Mucosa of stomach (tissue), 1 donor: ENCODE measurements around the gene TMPRSS2.

Experiments used
- H3K27me3 ChIP-seq: one replicate; pipeline ENCODE4 v1.7.0; 2013; ENCODE audit warnings: mild to moderate bottlenecking, low read length; ENCODE audit not compliant: control insufficient read depth, insufficient read depth
- H3K36me3 ChIP-seq: one replicate; pipeline ENCODE4 v1.7.0; 2013; ENCODE audit warnings: low read length; ENCODE audit not compliant: control insufficient read depth, insufficient read depth
- H3K4me1 ChIP-seq: one replicate; pipeline ENCODE4 v1.7.0; 2013; ENCODE audit warnings: mild to moderate bottlenecking, low read length; ENCODE audit not compliant: control insufficient read depth, insufficient read depth
- H3K4me3 ChIP-seq: one replicate; pipeline ENCODE4 v1.7.0; 2013; ENCODE audit warnings: low read length
- H3K9ac ChIP-seq: one replicate; pipeline ENCODE4 v1.7.0; 2013; ENCODE audit warnings: mild to moderate bottlenecking, low read length, moderate library complexity
- H3K9me3 ChIP-seq: one replicate; pipeline ENCODE4 v1.7.0; 2013; ENCODE audit warnings: mild to moderate bottlenecking, low read length, moderate library complexity; ENCODE audit not compliant: control insufficient read depth
- donor health status: Pancreatic carcinoma.

TMPRSS2 gene

DNA sequence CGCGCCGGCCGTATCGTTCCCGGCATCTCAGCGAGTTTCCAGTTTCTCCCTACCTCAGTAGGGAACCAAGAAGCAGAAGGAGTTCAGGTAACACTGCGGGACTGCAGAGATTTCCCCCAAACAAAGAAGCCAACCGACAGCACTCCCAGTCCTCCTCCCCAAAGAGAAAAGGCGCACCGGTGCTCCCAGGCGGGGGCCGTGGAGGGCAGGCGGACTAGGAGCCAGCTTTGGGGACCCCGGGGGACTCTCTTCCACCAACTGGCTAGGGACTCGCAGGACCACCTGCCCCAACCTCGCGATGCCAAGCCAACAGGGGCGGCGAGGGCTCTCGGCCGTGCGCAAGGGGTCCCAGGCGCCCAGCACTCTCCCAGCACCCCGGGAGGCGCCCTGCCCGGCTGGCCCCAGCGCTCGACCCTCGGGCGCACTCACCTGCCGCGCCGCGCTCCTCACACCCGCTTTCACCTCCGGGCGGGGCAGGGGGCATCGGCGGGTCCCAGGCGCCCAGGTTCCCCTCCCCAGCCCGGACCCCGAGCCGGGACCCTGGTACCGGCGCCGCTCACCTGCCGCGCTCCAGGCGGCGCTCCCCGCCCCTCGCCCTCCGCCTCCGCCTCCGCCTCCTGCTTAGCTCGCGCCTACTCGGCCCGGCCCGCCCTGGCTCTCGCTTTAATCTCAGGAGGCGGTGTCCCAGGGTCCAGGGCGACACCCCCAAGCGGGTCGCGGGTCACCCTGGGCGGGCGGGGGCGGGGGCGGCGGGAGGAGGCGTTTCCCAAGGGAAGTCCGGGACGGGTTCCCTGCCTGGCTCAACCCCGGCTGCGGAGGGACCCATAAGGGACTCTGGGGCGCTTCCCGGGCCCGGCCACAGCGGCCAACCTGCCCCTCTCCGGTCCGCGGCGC, at the start of gene TMPRSS2:
Gene TMPRSS2 (minus strand): TSS at position 638 of the 894 bp plus-strand sequence. CDS start 10,025 bp downstream, outside the sequence.
- H3K4me3 ChIP-seq, result peak within 1 kb of the TSS; percentile 72

DNA sequence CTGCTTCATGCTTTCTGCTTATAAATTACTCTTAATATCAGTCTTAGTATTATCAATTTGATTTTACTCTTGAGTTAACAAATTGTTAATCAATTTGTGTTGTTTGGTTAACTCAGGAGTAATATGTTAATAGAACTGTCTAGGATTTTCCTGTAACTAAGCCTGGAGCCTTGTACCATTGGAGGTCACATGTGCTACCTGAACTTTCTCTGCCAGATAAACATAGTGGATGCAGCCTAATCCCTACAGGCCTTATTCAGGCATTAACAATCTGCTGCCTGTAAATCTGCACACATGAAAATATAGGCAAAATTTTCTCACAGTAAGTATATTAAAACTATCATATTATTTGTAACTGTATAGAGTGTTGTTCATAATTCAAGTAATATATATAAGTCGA, 47.1 kb upstream of the TMPRSS2 start:
- Histone ChIP-seq H3K9me3 (no peaks in the 10 kb centered on the region), H3K27me3 (no peaks in the 10 kb centered on the region), H3K36me3 (no peaks in the 10 kb centered on the region), H3K4me1 (peaks cover 33% of the 10 kb centered on the region), H3K4me3 (no peak overlapping the region), H3K9ac (no peak overlapping the region)

More for the DNA sequence above, at the start of gene TMPRSS2:
- Histone ChIP-seq H3K27me3 (peaks cover 9% of the 10 kb centered on the region), H3K4me1 (peaks cover 39% of the 10 kb centered on the region), H3K9me3 (no peaks in the 10 kb centered on the region), H3K36me3 (no peaks in the 10 kb centered on the region), H3K9ac (peak within 1 kb of the TSS; percentile 94)

DNA sequence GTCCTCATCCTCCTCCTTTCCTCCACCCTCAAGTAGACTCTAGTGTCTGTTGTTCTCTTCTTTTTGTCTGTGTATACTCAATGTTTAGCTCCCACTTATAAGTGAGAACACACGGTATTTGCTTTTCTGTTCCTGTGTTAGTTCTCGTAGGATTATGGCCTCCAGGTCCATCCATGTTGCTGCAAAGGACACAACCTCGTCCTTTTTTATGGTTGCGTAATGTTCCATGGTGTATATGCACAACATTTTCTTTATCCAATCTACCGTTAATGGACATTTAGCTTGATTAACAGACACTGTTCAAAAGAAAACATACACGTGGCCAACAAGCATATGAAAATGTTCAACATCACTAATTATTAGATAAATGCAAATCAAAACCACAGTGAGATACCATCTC, 44.3 kb upstream of the TMPRSS2 start:
- no peak overlapping the region for H3K4me3 ChIP-seq
- H3K9me3 ChIP-seq, result no peaks in the 10 kb centered on the region
- no peak overlapping the region for H3K9ac ChIP-seq
- no peaks in the 10 kb centered on the region for H3K36me3 ChIP-seq
- H3K4me1 ChIP-seq, result peaks cover 21% of the 10 kb centered on the region
- no peaks in the 10 kb centered on the region for H3K27me3 ChIP-seq

DNA sequence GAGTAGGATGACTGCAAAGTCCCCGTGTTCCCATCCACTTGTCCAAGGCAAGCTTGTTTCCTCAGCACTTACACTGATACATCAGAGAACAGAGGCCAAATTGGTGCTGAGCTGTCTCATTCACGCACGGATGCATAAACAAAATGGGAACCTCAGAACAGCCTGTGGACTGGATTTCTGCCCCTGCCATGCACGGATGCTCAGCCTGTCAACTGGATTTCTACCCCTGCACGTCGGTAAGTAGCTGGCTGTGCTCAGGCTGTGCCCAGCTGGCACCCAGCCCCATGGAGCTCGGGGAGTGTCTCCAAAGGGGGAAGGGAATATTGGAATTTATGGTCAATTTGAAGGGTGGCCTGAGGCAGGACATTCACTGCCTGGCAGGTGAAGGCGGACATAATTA, 40.8 kb upstream of the TMPRSS2 start:
- no peaks in the 10 kb centered on the region for H3K36me3 ChIP-seq
- peaks cover 12% of the 10 kb centered on the region for H3K4me1 ChIP-seq
- H3K4me3 ChIP-seq, result no peak overlapping the region
- H3K9me3 ChIP-seq, result no peaks in the 10 kb centered on the region
- no peaks in the 10 kb centered on the region for H3K27me3 ChIP-seq
- no peak overlapping the region for H3K9ac ChIP-seq

DNA sequence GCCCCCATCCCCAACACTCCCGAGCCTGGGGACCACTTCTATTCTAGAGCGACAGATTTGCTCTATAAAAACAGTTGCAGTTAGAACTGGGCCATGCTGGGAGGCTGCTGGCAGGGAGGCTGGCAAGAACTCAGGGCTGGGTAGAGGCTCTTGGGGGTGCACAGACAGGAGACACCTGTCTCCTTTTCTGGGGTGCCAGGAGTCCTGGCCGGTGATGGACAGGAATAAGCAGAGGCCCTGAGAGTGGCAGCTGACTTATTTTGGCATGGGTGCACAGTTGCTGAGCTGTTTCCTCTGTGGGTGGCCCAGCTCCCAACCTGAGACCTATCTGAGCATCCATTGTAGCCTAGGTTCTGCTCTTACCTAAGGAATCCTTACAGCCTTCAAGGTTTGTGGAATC, 39.2 kb upstream of the TMPRSS2 start:
- peaks cover 8% of the 10 kb centered on the region for H3K4me1 ChIP-seq
- H3K36me3 ChIP-seq, result no peaks in the 10 kb centered on the region
- no peaks in the 10 kb centered on the region for H3K9me3 ChIP-seq
- H3K9ac ChIP-seq, result no peak overlapping the region
- H3K4me3 ChIP-seq, result no peak overlapping the region
- H3K27me3 ChIP-seq, result no peaks in the 10 kb centered on the region

DNA sequence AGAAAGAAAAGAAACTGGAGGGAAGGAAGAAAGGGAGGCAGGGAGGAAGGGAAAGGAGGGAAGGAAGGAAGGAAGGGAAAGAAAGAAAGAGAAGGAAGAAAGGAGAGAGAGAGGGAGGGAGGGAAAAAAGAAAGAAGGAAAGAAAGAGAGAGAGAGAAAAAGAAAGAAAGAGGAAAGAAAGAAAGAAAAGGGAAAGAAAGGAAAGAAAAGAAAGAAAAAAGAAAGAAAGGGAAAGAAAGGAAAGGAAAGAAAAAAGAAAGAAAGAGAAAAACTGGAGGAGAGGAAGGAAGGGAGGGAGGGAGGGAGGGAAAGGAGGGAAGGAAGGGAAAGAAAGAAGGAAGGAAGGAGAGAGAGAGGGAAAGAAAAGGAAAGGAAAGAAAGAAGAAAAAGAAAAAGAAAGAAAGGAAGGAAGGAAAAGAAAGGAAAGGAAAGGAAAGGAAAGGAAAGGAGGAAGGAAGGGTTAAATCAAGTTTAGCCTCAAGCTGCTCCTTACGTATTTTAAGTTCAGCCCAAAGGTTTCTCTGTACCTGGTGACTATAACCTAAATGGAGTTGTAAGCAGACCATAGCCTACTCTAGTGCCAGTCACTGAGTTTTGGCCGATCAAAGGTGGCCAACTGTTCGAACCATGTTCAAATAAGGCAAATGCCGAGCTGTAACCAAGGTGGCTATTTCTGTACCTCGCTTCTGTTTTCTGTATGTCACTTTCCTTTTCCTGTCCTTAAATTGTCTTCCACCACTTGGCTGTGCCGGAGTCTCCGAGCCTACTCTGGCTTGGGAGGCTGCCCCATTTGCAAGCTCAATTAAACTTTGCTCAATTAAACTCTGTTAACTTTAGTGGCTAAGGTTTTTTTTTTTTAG, 37.8 kb upstream of the TMPRSS2 start:
- Histone ChIP-seq H3K9ac (no peak overlapping the region), H3K4me3 (no peak overlapping the region), H3K36me3 (no peaks in the 10 kb centered on the region), H3K27me3 (no peaks in the 10 kb centered on the region), H3K4me1 (peaks cover 8% of the 10 kb centered on the region), H3K9me3 (no peaks in the 10 kb centered on the region)

DNA sequence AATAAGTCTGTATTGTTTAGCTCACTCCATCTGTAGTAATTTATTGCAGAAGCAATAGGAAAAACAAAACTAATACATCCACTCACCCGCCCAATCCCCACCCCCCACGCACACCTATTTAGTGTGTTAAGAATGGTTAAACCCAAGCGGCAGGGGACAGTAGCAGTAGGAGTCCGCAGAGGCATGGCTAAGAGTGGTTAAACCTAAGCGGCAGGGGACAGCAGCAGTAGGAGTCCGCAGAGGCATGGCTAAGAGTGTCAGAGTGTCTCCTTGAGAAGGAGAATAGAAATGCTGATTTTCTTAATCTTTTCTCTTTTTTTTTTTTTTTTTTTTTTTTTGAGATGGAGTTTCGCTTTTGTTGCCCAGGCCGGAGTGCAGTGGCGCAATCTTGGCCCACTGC, 34.8 kb upstream of the TMPRSS2 start:
- no peaks in the 10 kb centered on the region for H3K9me3 ChIP-seq
- H3K9ac ChIP-seq, result no peak overlapping the region
- H3K27me3 ChIP-seq, result no peaks in the 10 kb centered on the region
- no peak overlapping the region for H3K4me3 ChIP-seq
- H3K4me1 ChIP-seq, result no peaks in the 10 kb centered on the region
- H3K36me3 ChIP-seq, result no peaks in the 10 kb centered on the region

DNA sequence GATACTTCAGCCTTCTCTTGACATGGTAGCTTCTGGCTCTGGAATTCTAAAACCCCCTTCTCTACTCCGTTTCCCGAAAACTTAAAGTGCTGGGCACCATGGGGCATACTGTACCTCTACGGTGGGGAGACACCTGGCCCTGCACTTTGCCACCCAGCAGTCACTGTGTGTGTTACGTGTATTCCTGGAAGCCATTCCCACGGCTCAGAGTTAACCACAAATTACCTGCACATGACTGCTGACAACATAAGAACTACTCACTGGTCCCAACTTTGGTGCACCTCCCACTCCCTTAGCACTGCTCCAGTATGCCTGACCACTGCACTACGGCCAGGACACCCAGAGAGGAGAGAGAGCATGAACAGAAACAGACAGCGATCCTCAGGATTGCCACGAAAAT, 29.4 kb upstream of the TMPRSS2 start:
- no peaks in the 10 kb centered on the region for H3K27me3 ChIP-seq
- H3K9me3 ChIP-seq, result no peaks in the 10 kb centered on the region
- H3K4me3 ChIP-seq, result no peak overlapping the region
- H3K4me1 ChIP-seq, result peaks cover 14% of the 10 kb centered on the region
- H3K36me3 ChIP-seq, result no peaks in the 10 kb centered on the region
- H3K9ac ChIP-seq, result no peak overlapping the region

DNA sequence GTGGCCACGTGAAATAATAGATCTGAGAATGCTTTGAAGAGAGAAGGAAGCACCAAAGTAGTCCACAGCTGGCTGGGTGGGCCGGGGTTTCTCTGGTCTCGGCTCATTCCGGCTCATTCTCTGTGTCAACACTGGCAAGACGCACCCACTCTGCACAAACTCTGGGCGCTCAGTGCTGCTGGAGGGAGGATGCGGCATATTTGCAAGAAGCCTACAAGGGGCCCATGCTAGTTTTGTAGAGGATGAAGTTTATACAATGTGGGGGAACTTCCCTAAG, 28.8 kb upstream of the TMPRSS2 start:
- Histone ChIP-seq H3K27me3 (no peaks in the 10 kb centered on the region), H3K9me3 (no peaks in the 10 kb centered on the region), H3K9ac (no peak overlapping the region), H3K4me1 (peaks cover 14% of the 10 kb centered on the region), H3K36me3 (no peaks in the 10 kb centered on the region), H3K4me3 (no peak overlapping the region)

DNA sequence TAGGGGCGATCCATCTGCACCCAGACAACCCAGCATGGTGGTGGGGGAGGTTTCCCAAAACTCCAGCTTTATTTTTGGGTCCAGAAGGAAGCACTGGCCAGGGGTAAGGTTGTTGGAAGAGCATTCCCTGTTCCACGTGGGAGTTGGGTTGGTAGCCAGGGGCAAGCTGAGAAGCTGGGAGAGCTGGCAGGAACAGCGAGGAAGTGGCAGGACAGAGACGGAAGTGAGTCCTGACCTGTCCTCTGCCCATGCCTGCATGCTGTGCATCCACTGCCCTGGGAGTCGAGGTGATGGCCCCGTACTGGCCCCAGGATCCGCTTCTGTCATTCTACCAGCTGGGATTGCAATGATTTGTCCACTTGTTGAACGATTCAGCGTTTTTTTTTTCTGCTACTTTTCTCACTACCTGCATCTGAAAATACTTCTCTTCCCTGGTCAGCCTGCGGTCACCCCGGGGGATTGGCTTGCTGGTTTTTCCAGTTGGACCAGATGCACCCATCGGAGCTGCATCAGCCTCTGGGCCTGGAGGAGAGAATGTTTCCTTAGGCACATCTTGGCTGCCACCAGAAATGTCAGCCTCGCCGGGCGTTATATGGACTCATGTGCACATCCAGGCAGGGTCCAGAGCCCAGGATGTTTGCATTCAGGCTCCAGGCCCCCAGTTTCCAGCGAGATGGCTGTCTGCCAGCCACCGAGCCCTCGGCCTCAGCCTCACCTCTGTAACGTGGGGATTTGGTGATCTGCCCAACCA, 28.3 kb upstream of the TMPRSS2 start:
- Histone ChIP-seq H3K9me3 (no peaks in the 10 kb centered on the region), H3K4me3 (no peak overlapping the region), H3K4me1 (peaks cover 14% of the 10 kb centered on the region), H3K9ac (no peak overlapping the region), H3K27me3 (no peaks in the 10 kb centered on the region), H3K36me3 (no peaks in the 10 kb centered on the region)

DNA sequence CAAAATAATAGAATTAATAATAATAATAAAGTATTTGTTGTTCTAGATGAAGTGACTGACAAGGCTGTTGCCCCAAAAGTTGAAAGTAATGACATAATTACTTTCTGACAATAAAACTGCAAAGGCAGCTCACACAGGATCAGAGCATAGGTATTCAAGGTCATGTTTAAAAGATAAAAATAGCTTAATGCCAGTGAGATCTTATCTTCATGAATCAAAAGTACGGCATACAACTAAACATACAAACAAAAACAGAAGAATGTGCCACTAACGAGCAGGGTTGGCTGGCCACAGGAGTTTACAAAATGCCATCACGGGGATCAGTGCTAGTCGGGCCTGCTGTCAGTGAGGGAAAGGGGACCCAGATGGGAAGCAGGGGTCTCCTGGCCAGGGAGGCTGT, 22.4 kb upstream of the TMPRSS2 start:
- Histone ChIP-seq H3K36me3 (no peaks in the 10 kb centered on the region), H3K27me3 (no peaks in the 10 kb centered on the region)

DNA sequence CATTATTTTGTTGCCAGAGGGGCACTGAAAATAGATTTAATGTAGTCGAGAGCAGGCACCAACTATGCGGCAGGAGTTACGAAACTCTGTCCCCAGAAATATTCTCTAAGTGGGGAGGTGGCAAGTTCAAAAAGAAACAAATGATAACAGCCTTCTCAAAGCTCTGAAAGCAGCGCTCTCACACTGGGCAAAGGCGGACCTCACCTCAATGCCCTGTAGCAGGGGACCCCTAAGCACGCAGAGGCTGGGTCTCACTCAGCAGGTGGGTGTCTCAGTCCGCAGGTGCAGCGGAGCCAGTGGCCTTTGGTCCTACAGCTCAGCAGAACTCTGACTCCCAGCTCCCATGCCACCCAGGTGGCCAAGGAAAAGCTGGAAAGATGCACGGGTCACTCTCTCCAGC, 21.8 kb upstream of the TMPRSS2 start:
- Histone ChIP-seq H3K9ac (no peak overlapping the region), H3K36me3 (no peaks in the 10 kb centered on the region), H3K27me3 (no peaks in the 10 kb centered on the region), H3K4me1 (peaks cover 23% of the 10 kb centered on the region), H3K9me3 (no peaks in the 10 kb centered on the region), H3K4me3 (no peak overlapping the region)

More for the DNA sequence above, 22.4 kb upstream of the TMPRSS2 start:
- Histone ChIP-seq H3K9ac (no peak overlapping the region), H3K4me1 (peaks cover 23% of the 10 kb centered on the region), H3K4me3 (no peak overlapping the region), H3K9me3 (no peaks in the 10 kb centered on the region)
